Activated CD4-positive, alpha-beta T cell treated with anti-CD3 and anti-CD28 coated beads, Interleukin-2, amount 10 ng/mL, durations not matched to agents 7 days and 5 days (primary cell): ENCODE results near the gene HOXB3. TPM values are rescaled to one million over a fixed set of nuclear protein-coding genes. Genes with fewer than 3 reads are reported as not detected.
"Not testable (repeated sequence)": the region's sequence is repeated elsewhere in the genome, so short reads cannot be mapped to it uniquely, and the experiment has no call there.

ENCODE experiments used
- CTCF ChIA-PET: fragments of 350-600 bp; sonication (Branson Sonifier 250); formaldehyde crosslinking; loops from one replicate; lab custom pipeline; 2021; ENCODE audit warnings: antibody characterized with exemption; lab: Charles Lee
- POLR2A ChIA-PET: fragments of 350-600 bp; sonication (Branson Sonifier 250); formaldehyde crosslinking; loops from one replicate; lab custom pipeline; 2021; ENCODE audit warnings: antibody characterized with exemption; lab: Charles Lee
- DNase-seq: peaks from one replicate; pipeline ENCODE4 v3.0.0-alpha.2; 2020
- H3K27ac Mint-ChIP-seq: one replicate; pipeline ENCODE4 v1.8.0; 2021; ENCODE audit warnings: mild to moderate bottlenecking, moderate library complexity, mixed read lengths
- H3K27me3 Mint-ChIP-seq: one replicate; pipeline ENCODE4 v1.8.0; 2021; ENCODE audit warnings: mixed read lengths
- H3K36me3 Mint-ChIP-seq: one replicate; pipeline ENCODE4 v1.8.0; 2021; ENCODE audit warnings: low read depth, mixed read lengths
- H3K4me1 Mint-ChIP-seq: one replicate; pipeline ENCODE4 v1.8.0; 2021; ENCODE audit warnings: mixed read lengths
- H3K4me3 Mint-ChIP-seq: one replicate; pipeline ENCODE4 v1.8.0; 2021; ENCODE audit warnings: mild to moderate bottlenecking, moderate library complexity, mixed read lengths
- H3K9me3 Mint-ChIP-seq: one replicate; pipeline ENCODE4 v1.8.0; 2021; ENCODE audit warnings: mixed read lengths
- total RNA-seq, 2 experiments: library from RNA; stranded (reverse); gene quantifications; one replicate each; pipeline ENCODE4 v1.2.3, GENCODE V29; 2021

The HOXB3 gene
- total RNA-seq, 2 experiments from 2014 or later, result 3.1 to 4.5 TPM

GRCh38 chr17:48542114-48542656 lies 47.9 kb downstream of the HOXB3 start:
- peaks cover 27% of the 10 kb centered on the region for H3K4me1 Mint-ChIP-seq
- H3K4me3 Mint-ChIP-seq, result peak overlapping the region; percentile 71
- POLR2A ChIA-PET, result no interaction called here
- peaks cover 72% of the 10 kb centered on the region for H3K27me3 Mint-ChIP-seq
- H3K36me3 Mint-ChIP-seq, result peaks cover 7% of the 10 kb centered on the region
- no peaks in the 10 kb centered on the region for H3K9me3 Mint-ChIP-seq
- no peak for DNase-seq
- peak overlapping the region; percentile 91 for H3K27ac Mint-ChIP-seq
- CTCF ChIA-PET, result interaction anchor here (1.3 kb wide), 1 partner anchor 51 kb away, joined by 6 read pairs; no protein-coding TSS in a partner anchor

DNA sequence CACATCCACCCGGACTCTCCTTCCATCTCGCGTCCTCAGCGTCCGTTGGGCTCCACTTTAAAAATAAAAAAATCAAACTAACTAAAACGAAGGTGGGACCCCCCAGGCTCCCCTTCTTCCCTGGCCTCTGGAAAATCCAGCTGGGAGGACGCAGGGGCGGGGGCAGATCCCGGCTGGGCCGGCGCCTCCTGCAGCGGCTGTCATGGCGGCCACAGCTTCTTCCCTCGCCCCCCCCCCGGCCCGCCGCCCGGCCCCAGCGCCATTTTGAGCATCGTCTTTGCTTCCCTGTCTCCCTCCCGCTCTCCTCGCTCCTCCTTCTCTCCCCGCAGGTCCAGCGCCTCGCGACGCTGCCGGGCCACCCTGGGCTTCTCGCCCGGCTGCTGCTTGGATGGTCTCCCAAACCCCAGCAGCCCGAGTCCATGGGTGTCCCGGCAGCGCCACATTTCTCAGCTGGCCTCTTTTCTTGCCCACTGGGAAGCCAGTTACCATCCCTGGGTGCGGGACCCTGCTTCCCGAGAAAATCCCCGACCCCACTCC lies 48.4 kb downstream of the HOXB3 start:
- H3K36me3 Mint-ChIP-seq, result peaks cover 7% of the 10 kb centered on the region
- CTCF ChIA-PET, result interaction anchor here (0.8 to 1.3 kb wide), 2 partner anchors 51 to 105 kb away, joined by 3 to 6 read pairs; no protein-coding TSS in a partner anchor
- no peaks in the 10 kb centered on the region for H3K9me3 Mint-ChIP-seq
- H3K4me1 Mint-ChIP-seq, result peaks cover 25% of the 10 kb centered on the region
- H3K27ac Mint-ChIP-seq, result peak overlapping the region; percentile 91
- peak overlapping the region; percentile 71 for H3K4me3 Mint-ChIP-seq
- DNase-seq, result no peak
- POLR2A ChIA-PET, result no interaction called here
- peaks cover 70% of the 10 kb centered on the region for H3K27me3 Mint-ChIP-seq

DNA sequence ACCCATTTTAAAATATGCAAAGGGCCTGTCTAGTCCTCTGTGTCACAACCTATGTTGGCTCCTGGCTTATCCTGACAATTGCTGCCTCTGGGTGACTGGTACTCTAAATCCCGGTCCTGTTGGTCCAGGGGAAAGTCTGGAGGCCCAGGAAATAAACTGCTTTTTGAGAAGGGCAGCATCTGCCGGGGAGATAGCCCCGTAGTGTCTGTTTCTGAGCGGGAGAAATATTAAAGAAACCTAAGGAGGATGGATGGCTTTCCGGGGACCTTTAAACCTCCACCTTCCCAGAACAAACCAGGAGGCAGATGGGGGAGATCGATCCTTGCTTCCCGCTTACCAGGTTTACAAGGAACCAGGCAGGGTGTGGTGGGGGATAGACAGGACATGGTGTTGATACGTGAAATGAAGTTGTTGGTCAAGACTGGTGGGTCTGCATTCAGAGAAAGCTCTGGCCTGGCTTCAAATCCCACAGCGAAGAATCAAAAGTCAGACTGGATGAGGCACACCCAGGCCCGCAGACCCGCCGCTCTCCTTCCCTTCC lies 48.9 kb downstream of the HOXB3 start:
- H3K4me1 Mint-ChIP-seq, result peaks cover 22% of the 10 kb centered on the region

DNA sequence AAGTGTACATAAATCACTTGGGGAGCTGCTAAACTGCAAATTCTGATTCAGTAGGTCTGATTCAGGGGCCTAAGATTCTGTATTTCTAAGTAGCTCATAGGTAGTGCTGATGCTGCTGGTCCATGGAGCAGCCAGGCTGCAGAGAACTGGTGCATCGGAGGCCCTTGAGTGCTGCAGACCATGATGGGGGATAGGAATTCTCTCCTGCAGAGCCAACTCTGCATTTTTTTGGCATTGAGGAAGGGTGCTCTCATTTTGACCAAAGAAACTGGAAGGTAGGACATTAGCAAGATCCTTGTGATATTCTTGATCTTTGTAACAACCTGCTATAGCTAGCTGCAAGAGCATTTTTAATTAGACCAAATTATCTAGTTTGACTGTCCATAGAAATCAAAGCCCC lies 49.8 kb downstream of the HOXB3 start:
- no peaks in the 10 kb centered on the region for H3K9me3 Mint-ChIP-seq
- CTCF ChIA-PET, result interaction anchor here (1.0 to 1.6 kb wide), 3 partner anchors 20 to 204 kb away, joined by 3 to 5 read pairs (median 4); no protein-coding TSS in a partner anchor
- H3K4me3 Mint-ChIP-seq, result no peak overlapping the region
- no peak overlapping the region for H3K27ac Mint-ChIP-seq
- no peak for DNase-seq
- H3K4me1 Mint-ChIP-seq, result peaks cover 21% of the 10 kb centered on the region
- peaks cover 7% of the 10 kb centered on the region for H3K36me3 Mint-ChIP-seq
- peaks cover 59% of the 10 kb centered on the region for H3K27me3 Mint-ChIP-seq
- POLR2A ChIA-PET, result no interaction called here

More for the DNA sequence above, 48.9 kb downstream of the HOXB3 start:
- POLR2A ChIA-PET, result no interaction called here
- H3K27me3 Mint-ChIP-seq, result peaks cover 66% of the 10 kb centered on the region
- H3K9me3 Mint-ChIP-seq, result no peaks in the 10 kb centered on the region
- H3K36me3 Mint-ChIP-seq, result peaks cover 7% of the 10 kb centered on the region
- CTCF ChIA-PET, result interaction anchor here (0.8 to 1.3 kb wide), 3 partner anchors 21 to 105 kb away, joined by 3 to 6 read pairs (median 5); no protein-coding TSS in a partner anchor
- peak overlapping the region; percentile 71 for H3K4me3 Mint-ChIP-seq
- H3K27ac Mint-ChIP-seq, result peak overlapping the region; percentile 91
- DNase-seq, result no peak

DNA sequence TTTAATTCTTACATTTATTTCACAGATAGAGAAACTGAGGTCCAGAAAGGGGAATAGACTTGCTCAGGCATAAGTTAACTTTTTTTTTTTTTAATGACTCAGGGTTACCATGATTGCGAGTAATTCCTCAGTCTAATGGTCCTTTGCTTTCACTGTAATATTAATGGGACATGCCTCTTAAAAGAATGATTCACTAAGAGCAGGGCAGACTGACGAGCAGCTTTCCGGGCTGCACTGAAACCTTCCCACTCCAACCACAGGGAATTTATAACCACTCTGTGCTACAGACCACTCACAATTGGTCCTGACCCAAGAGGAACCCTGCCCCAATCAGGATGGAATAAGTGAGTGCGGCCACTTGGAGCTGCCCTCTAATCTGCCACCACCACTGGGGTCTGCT lies 50.9 kb downstream of the HOXB3 start:
- CTCF ChIA-PET, result interaction anchor here (0.6 to 1.6 kb wide), 3 partner anchors 82 to 505 kb away, joined by 4 read pairs; no protein-coding TSS in a partner anchor
- H3K9me3 Mint-ChIP-seq, result no peaks in the 10 kb centered on the region
- H3K27me3 Mint-ChIP-seq, result peaks cover 52% of the 10 kb centered on the region
- H3K4me3 Mint-ChIP-seq, result no peak overlapping the region
- no peak for DNase-seq
- peaks cover 18% of the 10 kb centered on the region for H3K4me1 Mint-ChIP-seq
- POLR2A ChIA-PET, result no interaction called here
- no peak overlapping the region for H3K27ac Mint-ChIP-seq
- H3K36me3 Mint-ChIP-seq, result peaks cover 7% of the 10 kb centered on the region

DNA sequence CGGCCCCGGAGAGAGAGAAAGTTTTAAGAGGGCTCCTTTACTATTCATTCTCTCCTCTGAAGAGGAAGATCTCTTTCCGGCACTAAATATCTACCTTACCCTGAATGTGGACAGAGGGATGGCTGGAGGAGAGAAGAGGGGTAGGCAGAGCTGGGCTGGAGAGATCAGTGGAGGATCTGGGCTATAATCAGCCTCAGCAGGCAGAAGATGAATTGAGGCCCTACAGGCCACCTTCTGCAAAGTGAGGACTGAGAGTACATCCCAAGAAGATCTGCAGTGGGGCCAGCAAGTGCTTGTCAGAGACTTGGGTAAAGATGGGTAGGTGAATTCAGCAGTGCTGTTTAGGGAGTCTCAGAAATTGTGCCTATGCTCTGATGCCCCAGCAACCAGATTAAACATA lies 52.7 kb downstream of the HOXB3 start:
- CTCF ChIA-PET, result interaction anchor here (0.7 kb wide), 1 partner anchor 415 kb away, joined by 3 read pairs; no protein-coding TSS in a partner anchor
- H3K27ac Mint-ChIP-seq, result no peak overlapping the region
- DNase-seq, result no peak
- H3K27me3 Mint-ChIP-seq, result peaks cover 44% of the 10 kb centered on the region
- H3K9me3 Mint-ChIP-seq, result no peaks in the 10 kb centered on the region
- peaks cover 6% of the 10 kb centered on the region for H3K4me1 Mint-ChIP-seq
- H3K36me3 Mint-ChIP-seq, result peaks cover 5% of the 10 kb centered on the region
- H3K4me3 Mint-ChIP-seq, result no peak overlapping the region
- POLR2A ChIA-PET, result no interaction called here

DNA sequence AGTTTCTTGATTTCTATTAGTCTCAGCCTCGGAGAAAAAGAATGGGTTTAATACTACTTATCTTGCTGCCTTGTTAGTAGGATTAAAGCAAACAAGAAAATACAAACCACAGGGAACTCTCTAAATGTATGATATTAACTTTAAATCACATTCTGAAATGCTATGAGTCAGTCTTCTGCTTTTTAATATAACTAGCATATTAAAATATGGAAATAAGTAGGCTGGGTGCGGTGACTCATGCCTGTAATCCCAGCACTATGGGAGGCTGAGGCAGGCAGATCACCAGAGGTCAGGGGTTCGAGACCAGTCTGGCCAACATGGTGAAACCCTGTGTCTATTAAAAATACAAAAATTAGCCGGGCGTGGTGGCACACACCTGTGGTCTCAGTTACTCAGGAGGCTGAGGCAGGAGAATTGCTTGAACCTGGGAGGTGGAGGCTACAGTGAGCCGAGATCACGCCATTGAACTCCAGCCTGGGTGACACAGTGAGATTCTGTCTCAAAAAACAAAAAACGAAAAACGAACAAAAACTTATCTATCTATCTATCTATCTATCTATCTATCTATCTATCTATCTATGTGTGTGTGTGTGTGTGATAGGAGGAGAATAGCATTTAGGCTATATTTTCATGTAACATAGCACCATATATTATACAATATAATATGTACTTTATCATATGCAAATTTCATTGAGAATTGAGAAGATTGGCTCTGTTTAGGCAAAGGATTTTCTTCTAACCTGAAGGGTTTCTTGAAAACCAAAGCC lies 54.1 kb downstream of the HOXB3 start:
- DNase-seq, CTCF ChIA-PET: not testable (repeated sequence)

GRCh38 chr17:48532261-48532660 lies 57.8 kb downstream of the HOXB3 start:
- Mint-ChIP-seq H3K27me3 (peaks cover 40% of the 10 kb centered on the region), H3K4me1 (no peaks in the 10 kb centered on the region), H3K27ac (no peak overlapping the region), H3K36me3 (no peaks in the 10 kb centered on the region), H3K4me3 (no peak overlapping the region), H3K9me3 (no peaks in the 10 kb centered on the region)
- POLR2A ChIA-PET, result no interaction called here
- CTCF ChIA-PET, result interaction anchor here (0.6 to 1.9 kb wide), 5 partner anchors 10 to 319 kb away, joined by 3 to 5 read pairs (median 3); no protein-coding TSS in a partner anchor
- DNase-seq, result no peak

More for the DNA sequence above, 54.1 kb downstream of the HOXB3 start:
- H3K27ac Mint-ChIP-seq, POLR2A ChIA-PET, H3K4me3 Mint-ChIP-seq, H3K4me1 Mint-ChIP-seq, H3K36me3 Mint-ChIP-seq, H3K9me3 Mint-ChIP-seq: not testable (repeated sequence)
- peaks cover 43% of the 10 kb centered on the region for H3K27me3 Mint-ChIP-seq

DNA sequence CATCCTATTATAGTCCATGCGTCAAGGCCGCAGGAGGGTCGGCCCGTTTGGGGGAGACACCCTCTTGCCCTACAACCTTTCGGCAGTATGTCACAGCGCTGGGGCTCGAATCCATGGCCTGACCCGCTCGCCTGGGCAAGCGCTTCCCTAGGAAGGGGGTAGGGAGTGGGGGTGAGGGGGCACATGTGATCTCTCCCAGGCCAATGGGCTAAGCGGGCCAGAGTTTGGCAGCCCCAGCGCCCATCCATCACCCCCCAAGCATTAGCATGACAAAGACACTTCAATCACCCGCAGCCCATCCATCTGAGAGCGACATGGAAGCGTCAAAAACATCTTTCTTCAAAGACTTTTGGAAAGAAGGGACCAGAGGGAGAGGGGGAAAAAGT lies 59.2 kb downstream of the HOXB3 start, which contains the start of gene HOXB1:
Gene HOXB1 (minus strand): TSS at position 125 of the 386 bp plus-strand sequence. CDS start 107 bp downstream, at position 18.
- ChIA-PET POLR2A (no interaction called here), CTCF (no interaction called here)
- H3K27me3 Mint-ChIP-seq, result peaks cover 45% of the 10 kb centered on the region
- no peaks in the 10 kb centered on the region for H3K9me3 Mint-ChIP-seq
- no peaks in the 10 kb centered on the region for H3K36me3 Mint-ChIP-seq
- no peak within 1 kb of the TSS for H3K27ac Mint-ChIP-seq
- H3K4me3 Mint-ChIP-seq, result no peak within 1 kb of the TSS
- peaks cover 1% of the 10 kb centered on the region for H3K4me1 Mint-ChIP-seq
- no peak for DNase-seq

DNA sequence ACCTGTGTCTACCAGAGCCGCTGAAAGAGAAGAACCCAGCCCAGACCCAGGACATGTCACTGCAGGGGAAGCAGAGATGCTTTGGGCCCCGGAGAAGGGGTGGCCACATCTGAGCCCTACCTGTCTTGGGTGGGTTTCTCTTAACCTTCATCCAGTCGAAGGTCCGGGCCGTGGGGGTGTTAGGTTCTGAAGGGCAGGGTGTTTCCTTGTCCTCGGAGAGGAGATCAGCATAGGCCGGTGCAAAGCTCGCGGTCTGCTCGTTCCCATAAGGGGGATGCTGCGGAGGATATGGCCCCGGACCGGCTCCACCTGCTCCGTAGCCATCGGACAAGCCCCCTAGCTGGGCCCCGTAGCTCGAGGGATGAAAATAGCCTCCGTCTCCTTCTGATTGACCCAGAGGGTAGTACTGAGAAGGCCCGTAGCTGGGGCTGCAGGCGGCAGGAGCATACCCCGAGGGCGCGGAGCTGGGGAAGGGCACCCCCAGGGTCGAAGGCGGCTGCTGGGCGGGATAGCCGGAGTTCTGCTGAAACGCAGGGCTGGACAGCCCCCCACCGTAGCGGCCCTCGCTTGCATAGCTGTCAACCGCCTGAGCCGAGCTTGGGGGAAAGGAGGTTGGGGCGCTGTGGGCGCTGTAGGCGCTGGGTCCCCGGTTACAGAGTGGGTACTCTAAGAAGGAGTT lies 59.7 kb downstream of the HOXB3 start:
- Mint-ChIP-seq H3K4me3 (no peak overlapping the region), H3K4me1 (peaks cover 1% of the 10 kb centered on the region), H3K27me3 (peaks cover 51% of the 10 kb centered on the region), H3K9me3 (no peaks in the 10 kb centered on the region), H3K36me3 (no peaks in the 10 kb centered on the region), H3K27ac (no peak overlapping the region)
- POLR2A ChIA-PET, result no interaction called here
- CTCF ChIA-PET, result no interaction called here
- DNase-seq, result no peak

DNA sequence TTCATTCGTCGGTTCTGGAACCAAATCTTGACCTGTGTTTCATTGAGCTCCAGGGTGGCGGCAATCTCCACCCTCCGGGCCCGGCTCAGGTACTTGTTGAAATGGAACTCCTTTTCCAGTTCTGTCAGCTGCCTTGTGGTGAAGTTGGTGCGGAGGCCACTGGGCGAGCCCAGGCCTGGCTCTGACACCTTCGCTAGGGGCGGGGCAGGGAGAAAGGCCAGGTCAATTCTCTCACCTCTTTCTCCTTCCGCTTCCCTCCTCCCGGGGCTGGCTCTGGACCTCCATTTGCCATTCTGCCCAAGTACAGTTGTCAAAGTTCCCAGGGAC lies 60.4 kb downstream of the HOXB3 start:
- CTCF ChIA-PET, result interaction anchor here (0.6 to 1.5 kb wide), 2 partner anchors 16 to 33 kb away, joined by 3 to 4 read pairs; no protein-coding TSS in a partner anchor

More for the DNA sequence above, 60.4 kb downstream of the HOXB3 start:
- DNase-seq, result no peak
- Mint-ChIP-seq H3K36me3 (no peaks in the 10 kb centered on the region), H3K4me1 (peaks cover 1% of the 10 kb centered on the region), H3K27me3 (peaks cover 57% of the 10 kb centered on the region), H3K27ac (no peak overlapping the region), H3K4me3 (no peak overlapping the region), H3K9me3 (no peaks in the 10 kb centered on the region)
- POLR2A ChIA-PET, result no interaction called here
